PC-9 (cell line): ENCODE measurements around the gene ABTB1. TPM values are rescaled to one million over a fixed set of nuclear protein-coding genes. Genes with fewer than 3 reads are reported as not detected.

ENCODE experiments used
- BruUV-seq: library from RNA; stranded (reverse); fragments of 400-500 nt; replicated peaks from 2 replicates; lab custom pipeline; 2021; lab: Mats Ljungman, UMichigan
- CTCF ChIA-PET: fragments of 300-600 bp; sonication (Branson Sonifier 250); formaldehyde crosslinking; loops from one replicate; lab custom pipeline; 2022; ENCODE audit warnings: antibody characterized with exemption; lab: Charles Lee
- POLR2A ChIA-PET: fragments of 300-600 bp; sonication (Branson Sonifier 250); formaldehyde crosslinking; loops from one replicate; lab custom pipeline; 2022; ENCODE audit warnings: antibody characterized with exemption; ENCODE audit not compliant: unreplicated experiment; lab: Charles Lee
- DNase-seq, 2 experiments: peaks; one replicate each; pipeline versions ENCODE4 v3.0.0 to v3.0.0-alpha.2; 2015 to 2022; ENCODE audit warnings: mixed read lengths in 1 of 2
- H2AFZ ChIP-seq: fragments of 200-600 bp; sonication (generic); 2 replicates; pipeline ENCODE4 v1.8.1; 2017; ENCODE audit warnings: antibody characterized with exemption
- H3F3A ChIP-seq: fragments of 200-600 bp; sonication (generic); 2 replicates; pipeline ENCODE4 v1.8.1; 2017; ENCODE audit warnings: antibody characterized with exemption, mild to moderate bottlenecking, low read depth; ENCODE audit not compliant: insufficient read depth
- H3K27ac ChIP-seq: fragments of 200-600 bp; sonication (generic); 2 replicates; pipeline ENCODE4 v1.6.1; 2016; ENCODE audit warnings: mixed run types
- H3K27me3 ChIP-seq: fragments of 200-600 bp; sonication (generic); 2 replicates; pipeline ENCODE4 v1.6.1; 2016; ENCODE audit warnings: low read depth, mixed run types; ENCODE audit not compliant: insufficient read depth
- H3K36me3 ChIP-seq: fragments of 200-600 bp; sonication (generic); 2 replicates; pipeline ENCODE4 v1.6.1; 2016; ENCODE audit warnings: low read depth, mixed run types
- H3K4me1 ChIP-seq: fragments of 200-600 bp; sonication (generic); replicated peaks from 2 replicates; pipeline ENCODE4 v1.6.1; 2016; ENCODE audit warnings: mixed run types; ENCODE audit not compliant: insufficient read depth
- H3K4me2 ChIP-seq: fragments of 200-600 bp; sonication (generic); 2 replicates; pipeline ENCODE4 v1.6.1; 2017; ENCODE audit warnings: mixed run types
- H3K4me3 ChIP-seq: fragments of 200-600 bp; sonication (generic); 2 replicates; pipeline ENCODE4 v1.6.1; 2016; ENCODE audit warnings: mixed run types
- H3K79me2 ChIP-seq: fragments of 200-600 bp; sonication (generic); 2 replicates; pipeline ENCODE4 v1.6.1; 2017; ENCODE audit warnings: low read depth, mixed run types
- H3K9me2 ChIP-seq: fragments of 200-600 bp; sonication (generic); 2 replicates; pipeline ENCODE4 v1.8.1; 2017; ENCODE audit warnings: mild to moderate bottlenecking; ENCODE audit not compliant: insufficient read depth
- H3K9me3 ChIP-seq: fragments of 200-600 bp; sonication (generic); 2 replicates; pipeline ENCODE4 v1.8.1; 2016; ENCODE audit warnings: low read depth; ENCODE audit not compliant: insufficient read depth
- H4K20me1 ChIP-seq: fragments of 200-600 bp; sonication (generic); 2 replicates; pipeline ENCODE4 v1.8.1; 2017; ENCODE audit not compliant: insufficient read depth
- EZH2 ChIP-seq: fragments of 200-600 bp; sonication (generic); IDR thresholded peaks from 2 replicates; pipeline ENCODE4 v1.8.0; 2017; ENCODE audit warnings: antibody characterized with exemption, low read depth
- intact Hi-C: fragments of 100-400 bp; cut with micrococcal nuclease; formaldehyde crosslinking; loops from one replicate; pipeline ENCODE4 v1.10.0; 2022; ENCODE audit not compliant: unreplicated experiment
- total RNA-seq: library from RNA; stranded (reverse); gene quantifications from 2 replicates; pipeline ENCODE4 v1.2.3, GENCODE V29; 2021
- TF ChIP-seq, protein P1 (sequence below): fragments of 200-600 bp; sonication (generic); conservative IDR thresholded peaks from 2 replicates; pipeline ENCODE4 v1.6.1; 2017; ENCODE audit warnings: mixed run types, antibody characterized with exemption, mild to moderate bottlenecking, moderate library complexity

ABTB1 gene
- total RNA-seq, 1 experiment from 2014 or later, result 39.1 TPM

DNA sequence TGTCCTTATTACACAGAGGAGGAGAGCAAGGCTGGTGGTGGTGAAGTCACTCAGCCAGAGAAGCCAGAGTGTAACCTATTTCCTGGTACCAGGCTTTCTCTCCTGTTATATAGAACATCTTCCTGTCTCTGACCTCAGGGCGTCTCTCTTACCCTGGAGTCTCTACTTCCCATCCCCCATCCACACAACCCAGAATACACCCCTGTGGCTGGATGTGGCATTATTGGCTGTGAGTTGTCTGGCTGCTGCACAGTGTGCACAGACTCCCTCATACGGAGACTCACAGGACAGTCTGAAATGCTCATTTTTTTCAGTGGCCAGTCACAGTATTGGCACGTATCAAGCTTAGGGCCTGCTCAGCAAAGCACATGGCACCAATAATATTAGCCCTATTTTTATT, 35.2 kb upstream of the ABTB1 start:
- CTCF ChIA-PET, result no interaction called here
- H2AFZ ChIP-seq, result no peak overlapping the region

DNA sequence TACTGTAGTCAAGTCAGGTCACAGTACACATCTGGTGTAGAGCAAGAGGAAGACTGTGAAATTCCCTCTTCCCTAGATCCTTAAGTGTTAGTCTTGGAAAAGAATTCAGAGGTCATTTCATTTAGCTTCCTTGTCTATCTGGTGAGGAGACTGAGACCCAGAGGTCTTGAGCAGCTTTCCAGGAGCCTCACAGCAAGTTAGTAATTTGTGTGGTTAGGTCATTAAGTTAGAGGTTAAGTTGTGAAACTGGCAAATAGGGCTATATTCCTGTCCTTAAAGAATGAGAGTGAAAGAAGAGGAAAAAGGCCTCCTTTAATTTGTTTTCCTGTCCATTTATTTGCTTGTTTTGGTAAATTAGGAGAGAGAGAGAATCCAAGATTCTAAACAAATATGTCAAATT, 34.8 kb upstream of the ABTB1 start:
- Histone ChIP-seq H3K27ac (no peak overlapping the region), H3K79me2 (no peaks in the 10 kb centered on the region), H3K9me3 (no peaks in the 10 kb centered on the region), H3K9me2 (no peaks in the 10 kb centered on the region), H3K27me3 (no peaks in the 10 kb centered on the region), H2AFZ (no peak overlapping the region), H3K36me3 (no peaks in the 10 kb centered on the region), H3K4me2 (no peak overlapping the region), H3K4me3 (no peak overlapping the region), H3F3A (peaks cover 23% of the 10 kb centered on the region; the same call in 1 of the 2 replicates), H3K4me1 (peaks cover 23% of the 10 kb centered on the region), H4K20me1 (no peaks in the 10 kb centered on the region)
- CTCF ChIA-PET, result no interaction called here
- POLR2A ChIA-PET, result no interaction called here
- no TSS peak for BruUV-seq
- no peak for DNase-seq
- intact Hi-C loops, result no loop called here
- TF ChIP-seq, protein P1, sequence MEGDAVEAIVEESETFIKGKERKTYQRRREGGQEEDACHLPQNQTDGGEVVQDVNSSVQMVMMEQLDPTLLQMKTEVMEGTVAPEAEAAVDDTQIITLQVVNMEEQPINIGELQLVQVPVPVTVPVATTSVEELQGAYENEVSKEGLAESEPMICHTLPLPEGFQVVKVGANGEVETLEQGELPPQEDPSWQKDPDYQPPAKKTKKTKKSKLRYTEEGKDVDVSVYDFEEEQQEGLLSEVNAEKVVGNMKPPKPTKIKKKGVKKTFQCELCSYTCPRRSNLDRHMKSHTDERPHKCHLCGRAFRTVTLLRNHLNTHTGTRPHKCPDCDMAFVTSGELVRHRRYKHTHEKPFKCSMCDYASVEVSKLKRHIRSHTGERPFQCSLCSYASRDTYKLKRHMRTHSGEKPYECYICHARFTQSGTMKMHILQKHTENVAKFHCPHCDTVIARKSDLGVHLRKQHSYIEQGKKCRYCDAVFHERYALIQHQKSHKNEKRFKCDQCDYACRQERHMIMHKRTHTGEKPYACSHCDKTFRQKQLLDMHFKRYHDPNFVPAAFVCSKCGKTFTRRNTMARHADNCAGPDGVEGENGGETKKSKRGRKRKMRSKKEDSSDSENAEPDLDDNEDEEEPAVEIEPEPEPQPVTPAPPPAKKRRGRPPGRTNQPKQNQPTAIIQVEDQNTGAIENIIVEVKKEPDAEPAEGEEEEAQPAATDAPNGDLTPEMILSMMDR, result no peak
- no peak for TF ChIP-seq EZH2

More for the DNA sequence above, 35.2 kb upstream of the ABTB1 start:
- BruUV-seq, result no TSS peak
- Histone ChIP-seq H3K9me2 (no peaks in the 10 kb centered on the region), H3K36me3 (no peaks in the 10 kb centered on the region), H3K79me2 (no peaks in the 10 kb centered on the region), H3F3A (peaks cover 23% of the 10 kb centered on the region; the same call in 1 of the 2 replicates), H3K4me1 (peaks cover 23% of the 10 kb centered on the region), H4K20me1 (no peaks in the 10 kb centered on the region), H3K27ac (no peak overlapping the region), H3K4me3 (no peak overlapping the region), H3K27me3 (no peaks in the 10 kb centered on the region), H3K4me2 (no peak overlapping the region), H3K9me3 (no peaks in the 10 kb centered on the region)
- intact Hi-C loops, result no loop called here
- TF ChIP-seq EZH2, result no peak
- TF ChIP-seq, protein P1, result no peak
- no peak for DNase-seq
- POLR2A ChIA-PET, result no interaction called here

DNA sequence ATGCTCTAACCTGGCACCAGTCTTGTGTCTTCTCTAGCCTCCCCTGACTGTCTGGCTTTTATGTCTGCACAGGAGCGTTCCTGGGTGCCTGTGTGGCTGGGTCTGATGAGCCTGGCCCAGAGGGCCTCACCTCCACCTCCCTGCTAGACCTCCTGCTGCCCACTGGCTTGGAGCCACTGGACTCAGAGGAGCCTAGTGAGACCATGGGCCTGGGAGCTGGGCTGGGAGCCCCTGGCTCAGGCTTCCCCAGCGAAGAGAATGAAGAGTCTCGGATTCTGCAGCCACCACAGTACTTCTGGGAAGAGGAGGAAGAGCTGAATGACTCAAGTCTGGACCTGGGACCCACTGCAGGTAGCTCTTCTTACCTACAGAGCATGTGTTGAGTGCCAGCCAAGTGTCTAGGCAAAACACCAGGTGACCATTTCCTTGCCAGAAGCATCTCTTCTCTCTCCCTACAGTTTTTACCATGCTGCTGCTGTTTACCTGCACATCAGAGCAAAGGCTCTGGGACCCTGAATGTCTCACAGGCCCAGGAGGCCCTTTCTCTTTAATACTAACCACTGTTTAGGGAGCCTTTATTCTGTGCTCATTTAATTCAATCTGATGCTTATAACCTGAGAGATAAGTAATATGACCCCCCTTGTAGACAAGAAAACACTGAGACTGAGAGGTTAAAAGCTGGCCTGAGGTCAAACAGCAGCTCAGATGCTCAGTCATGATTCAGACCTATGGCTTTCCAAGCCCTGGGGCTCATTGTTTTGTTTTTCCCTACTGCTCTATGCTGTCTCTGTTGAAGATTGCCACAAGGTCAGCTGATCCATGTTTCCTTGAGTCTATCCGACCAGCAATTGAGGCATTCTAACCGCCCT, 33.3 kb upstream of the ABTB1 start:
- H3K36me3 ChIP-seq, result no peaks in the 10 kb centered on the region
- H3K4me3 ChIP-seq, result no peak overlapping the region
- CTCF ChIA-PET, result interaction anchor here (0.6 to 0.8 kb wide), 3 partner anchors 55 to 716 kb away, joined by 3 to 7 read pairs (median 4); no protein-coding TSS in a partner anchor
- H3K4me2 ChIP-seq, result no peak overlapping the region
- H3K79me2 ChIP-seq, result no peaks in the 10 kb centered on the region
- H4K20me1 ChIP-seq, result no peaks in the 10 kb centered on the region
- no peaks in the 10 kb centered on the region for H3K9me2 ChIP-seq
- peak overlapping the region; percentile 24; the same call in 1 of the 2 replicates for H3K27ac ChIP-seq
- intact Hi-C loops, result no loop called here
- H3F3A ChIP-seq, result peaks cover 23% of the 10 kb centered on the region; the same call in 1 of the 2 replicates
- H3K9me3 ChIP-seq, result no peaks in the 10 kb centered on the region
- H3K4me1 ChIP-seq, result peaks cover 23% of the 10 kb centered on the region
- peak; percentile 53 to 75 for DNase-seq
- no peaks in the 10 kb centered on the region for H3K27me3 ChIP-seq
- H2AFZ ChIP-seq, result no peak overlapping the region
- TF ChIP-seq, protein P1, result no peak
- TF ChIP-seq EZH2, result no peak
- no TSS peak for BruUV-seq
- POLR2A ChIA-PET, result interaction anchor here (0.6 kb wide), 1 partner anchor 412 kb away, joined by 4 read pairs; no protein-coding TSS in a partner anchor
